Stimulated activated CD8-positive, alpha-beta memory T cell treated with anti-CD3 and anti-CD28 coated beads, Interleukin-12 subunit alpha, Interleukin-12 subunit beta, amount 100 ng/mL, for 24 hours (primary cell): Measurements from ENCODE around the gene STXBP4.

Experiments
- DNase-seq: peaks from one replicate; pipeline ENCODE4 v3.0.0-alpha.2; 2020; ENCODE audit errors: extremely low read depth

STXBP4 gene

DNA sequence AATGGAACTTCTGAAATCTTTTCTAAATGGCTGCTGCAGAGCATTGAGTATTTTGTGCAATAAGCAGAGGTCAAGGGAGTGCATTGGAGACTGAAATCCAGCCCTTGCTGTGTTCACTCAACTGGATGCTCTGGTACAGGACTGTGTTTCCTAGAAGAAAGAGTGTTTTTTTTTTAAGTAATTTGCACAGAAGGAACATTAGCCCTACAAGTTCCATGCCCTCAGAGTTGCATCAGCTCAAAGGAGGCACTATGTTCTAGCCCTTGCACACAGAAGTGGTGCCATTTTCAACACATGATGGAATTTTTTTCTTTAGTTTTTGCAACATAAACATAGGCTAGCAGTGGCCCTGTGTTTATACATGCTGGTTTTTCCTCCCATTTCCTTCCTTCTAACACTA lies 152.1 kb downstream of the STXBP4 start:
- DNase-seq = no peak

DNA sequence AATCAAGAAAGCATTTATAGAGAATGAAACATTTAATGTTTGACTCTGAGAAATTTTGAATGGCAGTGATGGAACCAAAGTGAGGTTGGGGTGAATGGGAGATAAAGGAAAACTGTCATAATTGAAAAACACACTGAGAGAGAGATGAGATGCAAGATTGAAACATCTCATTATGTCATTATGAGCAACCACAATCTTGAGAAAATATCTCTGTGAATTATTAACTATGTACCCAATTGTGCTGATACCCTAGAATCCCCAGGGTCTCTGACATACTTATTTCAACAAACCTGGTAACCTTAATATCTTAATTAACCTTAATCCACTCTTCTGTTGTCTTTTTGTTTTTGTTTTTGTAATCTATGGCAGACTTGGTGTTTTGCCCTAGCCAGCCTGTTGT lies 152.7 kb downstream of the STXBP4 start:
- DNase-seq = no peak

DNA sequence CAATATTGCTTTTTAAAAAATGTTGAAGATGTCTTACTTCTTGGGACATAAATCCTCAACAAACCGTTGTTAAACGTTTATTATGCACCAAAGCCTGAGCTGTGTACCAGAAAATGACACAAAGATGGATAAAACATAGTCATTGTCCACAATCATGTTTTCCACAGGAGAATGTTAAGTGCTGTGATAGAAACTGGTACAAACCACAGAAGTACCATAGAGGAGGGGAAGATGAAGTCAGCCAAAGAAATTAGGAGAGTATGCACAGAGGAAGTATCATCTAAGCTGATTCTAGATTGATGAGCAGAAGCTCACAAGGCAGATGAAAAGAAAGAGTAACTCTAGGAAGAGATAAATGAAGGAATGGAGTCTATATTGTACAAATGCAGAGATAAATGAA lies 153.5 kb downstream of the STXBP4 start:
- no peak for DNase-seq

DNA sequence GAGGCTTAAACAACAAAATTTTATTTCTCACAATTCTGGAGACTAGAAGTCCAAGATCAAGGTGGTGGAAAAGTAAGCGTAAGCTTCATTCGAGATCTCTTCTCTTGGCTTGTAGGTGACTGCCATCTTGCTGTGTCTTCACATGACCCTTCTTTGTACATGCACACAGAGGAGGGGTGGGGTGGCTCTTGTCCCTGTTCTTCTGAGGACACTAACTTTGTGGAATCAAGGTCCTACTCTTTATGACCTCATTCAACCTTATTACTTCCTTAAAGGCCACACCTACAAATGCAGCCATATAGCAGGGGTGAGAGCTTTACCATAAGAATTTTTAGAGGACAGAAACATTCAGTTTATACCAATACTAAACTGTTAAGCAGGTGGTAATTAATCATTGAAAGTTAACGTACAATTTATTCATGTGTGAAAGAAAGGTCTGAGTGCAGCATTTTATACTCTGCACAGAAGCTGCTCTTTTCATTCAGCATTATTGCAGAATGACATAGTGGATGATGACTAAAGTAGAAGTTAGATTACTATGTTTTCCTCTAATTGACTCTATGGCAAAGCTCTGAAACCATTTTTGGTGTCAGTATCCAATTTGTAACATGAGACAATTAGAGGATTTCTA lies 156.3 kb downstream of the STXBP4 start:
- DNase-seq = no peak

DNA sequence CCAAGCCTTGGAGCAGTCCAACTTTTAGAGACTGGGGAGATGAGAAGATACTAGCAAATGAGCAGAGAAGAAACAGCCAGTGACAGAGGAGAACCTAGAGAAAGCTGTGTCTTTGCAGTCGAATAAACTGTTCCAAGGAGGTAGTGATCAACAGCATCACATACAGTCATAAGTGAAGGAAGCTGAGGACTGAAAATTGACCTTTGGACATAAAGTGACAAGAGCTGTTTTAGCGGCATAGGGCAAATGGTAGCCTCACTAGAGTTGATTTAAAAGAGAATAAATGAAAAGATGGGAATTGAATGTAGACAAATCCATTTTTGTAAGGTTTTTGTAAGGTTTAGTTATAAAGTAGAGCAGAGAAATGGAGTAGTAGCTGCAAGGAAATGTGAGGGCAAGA lies 165.0 kb downstream of the STXBP4 start:
- DNase-seq = no peak

DNA sequence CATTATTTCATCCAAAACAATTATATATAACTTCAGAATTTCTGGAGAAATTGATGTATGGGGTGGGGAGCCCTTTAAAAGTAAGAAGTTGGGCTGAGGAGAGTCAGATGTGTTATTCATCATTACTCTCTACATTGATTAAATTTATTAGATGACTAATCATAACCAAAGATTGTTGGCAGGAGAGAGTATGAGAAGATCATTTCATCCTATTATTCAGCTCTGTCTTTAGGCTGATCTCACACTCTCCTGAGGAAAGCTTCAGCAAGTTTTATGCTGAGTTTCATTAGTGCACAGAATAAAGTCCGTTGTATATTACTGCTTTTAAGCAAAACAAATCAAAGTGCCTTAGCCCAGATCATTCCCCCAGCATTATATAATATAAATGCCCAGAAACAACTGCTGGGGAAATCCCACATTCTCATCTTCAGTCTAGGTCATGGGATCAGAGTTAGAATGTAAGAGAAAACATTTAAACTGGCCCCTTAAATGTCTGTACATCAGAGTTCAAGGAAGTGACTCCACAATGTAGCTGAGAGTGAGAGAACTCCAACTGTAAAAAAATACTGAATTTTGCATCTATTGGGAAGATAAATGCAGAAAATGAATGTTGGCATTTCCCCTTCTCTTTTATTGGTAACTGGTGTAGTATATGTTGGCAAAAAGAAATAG lies 166.1 kb downstream of the STXBP4 start:
- no peak for DNase-seq

DNA sequence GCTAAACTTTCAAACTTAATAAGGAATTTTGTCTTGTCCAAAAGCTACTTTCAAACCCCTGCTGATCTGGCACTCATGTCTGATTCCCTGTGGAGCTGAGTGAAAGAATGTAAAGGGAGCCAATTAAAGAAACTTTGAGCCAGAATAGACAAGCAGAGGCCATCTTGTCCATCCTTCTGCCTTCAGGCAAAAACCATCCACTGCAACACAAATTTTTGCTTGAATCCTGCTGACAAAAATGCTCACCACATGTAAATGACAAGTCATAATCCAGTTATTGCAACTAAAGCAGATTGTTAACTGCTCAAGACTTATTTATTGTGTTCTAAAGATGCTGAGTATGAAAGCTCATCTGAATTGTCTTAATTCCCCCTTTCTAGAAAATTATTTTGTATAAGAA lies 172.2 kb downstream of the STXBP4 start:
- DNase-seq = no peak

DNA sequence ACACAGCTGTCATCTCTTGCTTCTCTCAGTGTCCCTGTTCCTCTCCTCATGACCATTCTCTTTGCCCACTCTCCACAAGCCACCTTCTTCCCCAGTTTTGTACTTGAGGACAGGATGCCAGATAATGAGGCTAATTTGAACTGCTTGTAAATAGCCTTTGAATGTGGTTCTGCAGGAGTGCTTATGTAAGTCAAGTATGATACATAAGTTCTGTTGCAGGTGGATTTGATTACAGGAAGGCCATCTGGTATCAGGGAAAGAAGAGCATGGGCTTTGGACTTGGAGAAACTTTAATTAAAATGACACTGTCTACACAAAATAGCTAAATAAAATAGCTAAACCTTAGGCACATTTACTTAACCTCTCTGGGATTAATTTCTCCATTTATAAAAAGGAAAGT lies 176.0 kb downstream of the STXBP4 start:
- DNase-seq = no peak

DNA sequence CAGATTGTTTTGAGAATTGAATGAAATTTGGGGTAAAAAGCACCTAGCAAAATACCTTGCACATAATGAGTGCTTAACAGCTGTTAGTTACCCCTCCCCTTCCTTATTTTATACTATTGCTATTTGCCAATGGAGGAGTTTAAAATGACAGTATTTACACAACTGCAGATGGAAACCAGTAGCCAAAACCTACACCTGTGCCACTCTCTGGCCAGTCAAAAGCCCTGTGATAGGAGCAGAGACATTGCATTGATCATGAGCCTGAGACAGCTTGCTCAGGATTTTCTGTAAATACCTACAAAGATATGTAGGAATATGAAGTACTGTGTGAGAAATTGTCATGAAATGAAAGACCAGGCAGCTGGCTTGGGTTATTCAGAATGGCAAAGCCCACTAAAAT lies 180.9 kb downstream of the STXBP4 start:
- DNase-seq = no peak

DNA sequence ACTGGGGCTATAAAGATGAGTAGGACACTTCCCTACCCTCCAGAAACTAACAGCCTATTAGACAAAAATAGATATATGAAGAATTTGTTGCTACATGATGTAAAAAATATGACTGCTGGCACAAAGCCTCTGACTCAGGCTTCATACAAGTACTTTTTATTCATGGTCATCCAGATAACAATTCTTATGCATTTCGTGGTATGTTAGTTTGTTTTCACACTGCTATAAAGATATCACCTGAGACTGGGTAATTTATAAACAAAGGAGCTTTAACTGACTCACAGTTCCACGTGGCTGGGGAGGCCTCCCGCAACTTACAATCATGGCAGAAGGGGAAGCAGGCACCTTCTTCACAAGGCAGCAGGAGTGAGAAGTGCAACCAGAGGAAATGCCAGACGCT lies 183.7 kb downstream of the STXBP4 start:
- DNase-seq = no peak

DNA sequence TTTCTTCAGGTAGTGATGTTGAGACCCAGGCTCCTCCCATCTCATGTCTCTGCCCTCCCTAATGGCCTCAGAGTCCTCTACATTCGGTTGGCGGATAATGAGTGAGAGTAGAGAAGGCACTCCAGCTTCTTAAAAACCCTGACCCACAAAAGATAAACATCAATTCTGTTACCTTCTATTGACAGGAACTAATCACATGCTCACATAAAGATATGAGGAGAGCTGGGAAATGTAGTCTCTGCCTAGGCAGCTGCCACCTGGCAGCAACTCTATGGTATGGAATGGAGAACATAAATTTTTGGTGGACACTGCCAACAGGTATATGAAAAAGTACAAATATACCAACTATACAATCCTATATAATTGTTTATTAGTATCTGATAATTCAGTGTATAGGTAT lies 185.5 kb downstream of the STXBP4 start:
- no peak for DNase-seq

DNA sequence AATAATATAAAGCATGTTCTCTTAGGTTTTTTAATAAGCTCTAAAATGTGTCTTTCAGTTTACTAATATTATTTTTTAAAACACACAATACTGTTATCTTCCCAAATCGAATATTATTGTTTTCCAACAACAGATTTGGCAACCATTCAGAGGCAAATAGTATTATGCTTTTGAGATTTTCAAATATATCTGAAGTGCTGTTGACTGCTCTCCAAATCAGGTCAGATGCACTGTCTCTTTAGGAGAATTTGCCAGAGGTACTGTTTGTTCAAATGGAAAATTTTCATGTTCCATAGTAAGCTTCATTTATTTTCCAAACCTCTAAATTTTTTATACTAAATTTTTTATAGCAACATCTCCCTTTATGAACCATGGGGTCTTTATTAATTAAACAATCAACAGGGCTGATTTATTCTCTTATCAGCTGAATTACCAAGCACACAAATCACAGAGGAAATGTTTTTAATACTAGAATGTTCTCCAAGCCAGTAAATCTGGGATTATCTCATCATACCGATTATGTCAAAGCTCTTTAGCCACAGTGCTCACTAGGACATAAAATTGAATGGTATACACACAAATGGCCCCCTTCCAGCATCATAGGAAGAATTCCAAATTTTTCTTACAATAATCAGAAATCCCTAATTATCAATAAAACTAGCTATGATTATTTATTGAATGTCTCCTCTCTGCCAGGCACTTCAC lies 187.4 kb downstream of the STXBP4 start:
- DNase-seq = no peak

DNA sequence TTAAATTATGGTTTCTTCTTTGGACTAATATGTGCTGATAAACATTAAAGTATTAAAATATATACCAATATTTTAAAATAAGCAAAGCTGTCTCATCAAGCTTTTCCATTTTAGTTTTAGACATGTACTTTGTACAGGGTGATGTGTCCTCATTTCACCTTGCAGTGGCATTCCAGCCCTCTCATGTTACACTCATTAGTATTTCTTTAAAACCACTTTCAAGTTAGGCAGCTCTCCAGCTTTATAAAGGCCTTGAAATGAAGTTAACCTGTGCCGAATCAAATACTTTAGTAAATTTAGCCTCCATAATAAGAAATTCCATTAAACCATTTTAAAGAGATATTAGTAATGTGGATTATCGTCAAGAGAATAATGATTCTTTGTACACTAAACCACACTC lies 188.6 kb downstream of the STXBP4 start:
- no peak for DNase-seq

DNA sequence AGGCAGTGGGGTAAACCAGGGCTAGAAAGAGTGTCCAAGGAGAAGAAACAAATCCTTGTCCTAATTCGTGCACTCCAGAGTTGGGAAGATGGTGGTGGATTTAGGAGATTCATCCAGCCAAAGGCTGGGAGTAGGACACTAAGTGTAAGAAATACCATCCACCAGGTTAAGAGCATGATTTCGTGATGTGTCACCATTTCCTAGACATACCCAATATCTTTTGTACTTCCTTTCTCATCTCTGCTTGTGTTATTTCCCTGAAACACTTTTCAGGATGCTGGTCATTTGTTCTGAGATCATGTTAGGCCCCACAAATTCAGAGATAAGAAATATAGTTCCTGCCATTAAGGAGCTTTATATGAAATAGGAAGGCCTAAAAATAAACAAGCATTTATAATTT lies 189.9 kb downstream of the STXBP4 start:
- DNase-seq = no peak

DNA sequence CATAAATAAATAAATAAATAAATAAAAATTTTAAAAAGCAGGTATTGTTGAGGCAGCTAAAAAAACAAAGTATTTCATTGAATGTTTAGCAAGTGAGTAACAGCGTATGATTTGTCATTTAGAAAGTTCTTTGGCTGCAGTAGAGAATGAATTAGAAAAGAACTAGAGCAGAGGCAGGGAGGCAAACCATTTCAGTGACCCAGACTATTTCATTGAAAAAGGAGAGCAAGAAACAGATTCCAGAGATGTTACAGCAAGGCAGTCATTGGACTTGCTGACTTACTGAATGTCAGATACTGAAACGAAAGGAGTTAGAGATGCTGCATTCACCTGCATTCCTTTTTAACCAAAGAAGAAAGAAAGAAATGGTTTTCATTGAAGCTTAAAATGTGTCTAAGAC lies 190.7 kb downstream of the STXBP4 start:
- DNase-seq = no peak

DNA sequence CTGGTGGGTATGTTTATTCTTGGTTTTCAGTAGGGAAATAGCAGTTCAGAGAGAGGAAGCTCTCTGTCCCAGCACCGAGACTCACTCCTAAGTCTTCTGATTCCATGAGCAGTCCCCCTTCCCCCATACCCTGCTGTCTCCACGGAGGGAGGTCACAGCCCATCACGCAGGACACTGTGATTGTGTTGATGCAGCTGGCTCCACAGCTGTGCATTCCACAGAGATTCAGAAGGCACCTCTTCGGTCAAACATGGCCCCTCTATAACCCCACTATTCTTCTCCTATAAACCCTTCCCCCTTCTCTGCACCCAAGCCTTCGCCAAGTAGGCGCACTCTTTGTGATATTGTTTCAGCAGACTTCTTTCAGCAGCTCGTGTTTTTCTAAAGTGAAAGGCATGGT lies 191.9 kb downstream of the STXBP4 start:
- no peak for DNase-seq

DNA sequence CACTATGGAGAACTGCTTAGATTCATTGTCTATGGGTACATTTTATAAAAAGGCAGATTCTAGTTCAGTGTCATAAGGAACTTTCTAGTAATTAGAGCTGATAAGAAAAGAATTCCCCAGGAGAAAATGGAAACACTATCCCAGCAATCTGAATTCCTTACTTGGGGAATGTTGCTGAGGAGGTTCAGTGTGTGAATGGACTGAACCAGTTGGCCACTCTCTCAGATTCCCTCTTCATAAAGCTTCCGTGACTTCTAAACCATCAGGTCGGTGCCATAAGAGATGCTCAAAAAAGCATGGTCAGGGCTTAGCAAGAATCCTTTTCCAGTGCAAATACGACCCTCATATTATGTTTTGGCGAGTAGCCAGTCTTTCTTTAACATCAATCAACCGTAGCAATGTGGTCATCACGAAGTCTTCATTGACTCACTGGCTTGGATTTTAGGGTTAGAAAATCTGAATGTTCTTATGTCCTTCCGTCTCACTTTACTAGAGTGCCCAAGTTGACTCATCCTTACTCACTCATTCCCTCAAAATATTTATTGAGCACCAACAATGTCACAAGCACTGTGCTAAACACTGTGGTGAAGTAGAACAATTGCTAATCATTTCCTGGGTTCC lies 193.5 kb downstream of the STXBP4 start:
- no peak for DNase-seq

DNA sequence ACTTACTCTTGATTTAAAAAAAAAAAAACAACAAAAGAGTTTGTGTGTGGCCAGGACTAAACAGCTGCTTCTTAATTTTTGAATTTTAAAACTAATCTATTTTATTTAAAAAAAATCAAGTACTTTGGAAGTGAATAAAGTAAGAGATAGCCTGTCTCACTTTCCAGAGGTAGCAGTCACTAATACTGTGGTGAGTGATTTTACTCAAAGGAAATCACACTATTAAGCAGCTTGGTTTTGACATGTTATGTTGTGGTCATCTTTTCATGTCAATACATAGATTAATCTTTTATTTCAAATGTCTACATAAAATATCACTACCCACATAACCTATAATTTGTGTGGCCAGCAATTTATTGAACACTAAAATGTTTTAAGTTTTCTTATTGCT lies 194.0 kb downstream of the STXBP4 start:
- no peak for DNase-seq

DNA sequence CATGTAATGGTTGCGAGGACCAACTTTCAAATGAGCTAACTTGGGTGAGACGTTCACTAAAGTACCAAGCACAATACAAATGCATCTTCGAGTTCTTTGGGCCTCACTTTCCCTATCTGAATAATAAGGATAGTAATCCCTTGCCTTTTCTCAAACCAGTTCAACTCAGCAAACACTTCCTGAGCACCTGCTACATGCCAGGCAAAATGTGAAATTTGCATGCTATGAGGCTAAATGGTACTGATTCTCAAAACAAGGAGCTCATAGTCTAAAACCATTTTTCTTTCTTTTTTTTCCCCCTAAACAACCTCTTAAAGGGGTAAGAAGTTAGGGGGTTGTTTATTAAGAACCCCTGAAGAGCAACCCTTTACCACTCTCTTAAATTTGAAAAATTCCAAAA lies 194.8 kb downstream of the STXBP4 start:
- DNase-seq = no peak

DNA sequence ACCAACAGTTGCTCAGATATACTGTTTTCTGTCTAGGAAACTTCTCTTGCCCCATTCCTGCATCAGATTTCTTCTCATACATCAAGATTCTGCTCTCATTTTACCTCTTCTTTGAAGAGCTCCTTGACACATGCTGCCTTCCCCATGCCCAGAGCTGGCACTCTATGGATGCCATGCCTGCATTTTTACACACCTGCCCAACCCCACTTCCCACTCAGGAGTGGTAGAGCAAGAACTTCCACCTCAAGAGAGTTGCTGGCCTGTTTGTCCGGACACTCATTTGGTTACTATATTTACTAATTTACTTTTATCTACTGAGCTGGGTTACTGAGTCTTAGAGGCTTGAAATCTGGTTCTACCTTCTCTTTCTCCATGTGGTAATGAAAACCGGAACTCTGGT lies 197.9 kb downstream of the STXBP4 start:
- DNase-seq = no peak

DNA sequence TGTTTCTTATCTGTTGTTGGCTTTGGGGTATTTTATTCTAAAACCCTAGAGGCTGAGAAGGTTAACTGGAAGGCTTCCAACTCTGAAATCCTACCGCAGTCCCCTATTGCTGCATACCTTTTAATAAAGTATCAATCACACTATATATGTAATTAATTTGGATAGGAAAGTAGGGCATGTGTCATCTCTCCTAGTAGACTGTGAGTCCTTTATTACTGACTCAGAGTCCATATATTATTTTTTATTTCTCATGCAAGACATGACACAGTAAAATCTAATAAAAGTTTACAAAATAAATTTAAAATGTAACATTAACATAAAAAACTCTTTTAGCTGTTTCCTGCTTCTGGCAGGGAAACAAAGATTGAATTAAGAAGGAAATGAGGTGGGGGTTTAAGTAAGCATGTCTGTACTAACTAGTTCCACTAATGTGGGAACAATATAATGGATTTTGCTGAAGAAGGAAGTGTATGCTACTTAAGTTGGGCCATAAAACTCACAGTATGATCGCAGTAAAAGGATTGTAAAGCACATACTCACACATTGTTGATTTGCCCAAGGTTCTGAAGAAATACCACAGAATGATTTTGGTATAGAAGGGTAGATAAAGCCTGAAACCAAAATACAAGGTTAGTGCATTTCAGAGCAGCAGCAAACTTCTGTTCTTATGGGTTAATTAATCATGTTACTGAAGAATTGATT lies 198.6 kb downstream of the STXBP4 start:
- no peak for DNase-seq

DNA sequence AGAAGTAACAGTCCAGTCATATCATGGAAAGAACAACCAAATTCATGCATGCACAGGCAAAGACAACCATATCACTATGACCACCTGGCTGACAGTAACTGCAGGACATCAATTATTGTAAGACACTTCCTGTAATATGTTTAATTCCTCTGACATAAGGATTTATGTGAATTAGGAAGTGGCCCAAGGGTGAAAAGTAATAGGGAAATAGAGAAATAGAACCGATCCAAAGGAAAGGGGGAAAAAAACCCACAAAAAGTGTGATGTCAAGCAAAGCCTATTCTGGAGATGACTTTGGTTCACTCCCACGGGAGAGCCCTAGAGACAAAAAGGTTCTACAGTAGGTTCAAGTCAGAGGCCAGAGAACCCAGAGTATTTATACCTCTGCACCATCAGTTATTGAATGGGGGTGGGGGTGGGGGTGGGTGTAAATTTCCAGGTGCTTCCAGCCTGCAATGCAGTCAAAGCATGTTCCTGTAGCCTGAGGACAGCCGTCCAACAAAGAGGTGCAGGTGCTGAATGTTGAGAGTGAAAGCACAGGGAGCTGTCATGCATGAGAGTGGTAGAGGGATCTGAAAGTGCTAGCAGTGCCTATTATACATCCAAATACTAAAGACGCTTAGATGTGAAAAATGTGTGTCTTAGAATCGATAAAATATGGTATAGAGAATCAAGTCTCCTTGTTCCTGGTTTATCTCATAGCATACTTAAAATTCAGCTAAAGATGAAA lies 200.6 kb downstream of the STXBP4 start:
- no peak for DNase-seq
